ENCODE data around the gene IST1. TPM values are rescaled to one million over a fixed set of nuclear protein-coding genes. Genes with fewer than 3 reads are reported as not detected.
A peak's percentile ranks its signal among the peaks of the same experiment; 100 is the strongest.

The IST1 gene
- total RNA-seq, 1 experiment from 2014 or later = 206 TPM

DNA sequence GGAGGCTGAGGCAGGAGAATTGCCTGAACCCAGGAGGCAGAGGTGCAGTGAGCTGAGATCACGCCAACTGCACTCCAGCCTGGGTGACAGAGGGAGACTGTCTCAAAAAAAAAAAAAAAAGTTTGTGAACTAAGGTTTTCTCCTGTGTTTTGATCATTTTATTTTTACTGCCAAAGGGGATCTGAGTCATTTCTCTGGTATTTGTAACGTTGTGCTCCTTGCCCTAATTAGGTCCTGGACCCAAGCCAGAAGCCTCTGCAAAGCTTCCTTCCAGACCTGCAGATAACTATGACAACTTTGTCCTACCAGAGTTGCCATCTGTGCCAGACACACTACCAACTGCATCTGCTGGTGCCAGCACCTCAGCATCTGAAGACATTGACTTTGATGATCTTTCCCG is 32.1 kb downstream of the IST1 start:
- CTCF ChIA-PET = interaction anchor here (0.7 kb wide), 2 partner anchors 31 to 181 kb away, joined by 3 to 7 read pairs; no protein-coding TSS in a partner anchor
- no peak for TF ChIP-seq EZH2 (IDR thresholded peaks at IDR 0.05; ENCODE audit: borderline replicate concordance, low read depth, low read length, poor library complexity, severe bottlenecking)
- TF ChIP-seq, protein P1, sequence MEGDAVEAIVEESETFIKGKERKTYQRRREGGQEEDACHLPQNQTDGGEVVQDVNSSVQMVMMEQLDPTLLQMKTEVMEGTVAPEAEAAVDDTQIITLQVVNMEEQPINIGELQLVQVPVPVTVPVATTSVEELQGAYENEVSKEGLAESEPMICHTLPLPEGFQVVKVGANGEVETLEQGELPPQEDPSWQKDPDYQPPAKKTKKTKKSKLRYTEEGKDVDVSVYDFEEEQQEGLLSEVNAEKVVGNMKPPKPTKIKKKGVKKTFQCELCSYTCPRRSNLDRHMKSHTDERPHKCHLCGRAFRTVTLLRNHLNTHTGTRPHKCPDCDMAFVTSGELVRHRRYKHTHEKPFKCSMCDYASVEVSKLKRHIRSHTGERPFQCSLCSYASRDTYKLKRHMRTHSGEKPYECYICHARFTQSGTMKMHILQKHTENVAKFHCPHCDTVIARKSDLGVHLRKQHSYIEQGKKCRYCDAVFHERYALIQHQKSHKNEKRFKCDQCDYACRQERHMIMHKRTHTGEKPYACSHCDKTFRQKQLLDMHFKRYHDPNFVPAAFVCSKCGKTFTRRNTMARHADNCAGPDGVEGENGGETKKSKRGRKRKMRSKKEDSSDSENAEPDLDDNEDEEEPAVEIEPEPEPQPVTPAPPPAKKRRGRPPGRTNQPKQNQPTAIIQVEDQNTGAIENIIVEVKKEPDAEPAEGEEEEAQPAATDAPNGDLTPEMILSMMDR (conservative IDR thresholded peaks at IDR 0.05; ENCODE audit: low read depth, low read length) = no peak

DNA sequence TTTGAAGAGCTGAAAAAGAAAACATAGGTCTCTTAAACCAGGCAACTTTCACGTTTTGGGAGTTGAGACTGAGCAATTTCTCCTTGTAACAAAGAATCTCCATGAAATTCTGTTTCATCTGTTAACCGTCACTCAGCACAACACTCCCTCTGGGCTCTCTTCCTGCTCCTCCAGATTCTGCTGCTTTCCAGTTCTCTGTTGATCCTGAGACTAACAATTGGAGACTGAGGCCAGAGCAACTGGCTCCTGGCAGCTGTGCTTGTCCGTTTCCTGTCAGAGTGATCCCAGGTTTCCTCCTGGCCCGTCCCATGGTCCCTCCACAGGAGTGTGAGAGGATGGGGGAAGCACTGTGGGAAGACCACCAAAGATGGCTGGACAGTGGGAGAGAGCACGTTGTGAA is 32.5 kb downstream of the IST1 start:
- TF ChIP-seq EZH2 (IDR thresholded peaks at IDR 0.05; ENCODE audit: borderline replicate concordance, low read depth, low read length, poor library complexity, severe bottlenecking) = no peak
- TF ChIP-seq, protein P1 (conservative IDR thresholded peaks at IDR 0.05; ENCODE audit: low read depth, low read length) = no peak
- no peaks in the 10 kb centered on the region for H3K9me3 ChIP-seq (ENCODE audit: low read depth, low read length, poor library complexity, severe bottlenecking)
- ChIA-PET CTCF (interaction anchor here (0.7 kb wide), 1 partner anchor 31 kb away, joined by 3 read pairs; no protein-coding TSS in a partner anchor), POLR2A (ENCODE audit: low non-redundant PET) (no interaction called here)
- peaks cover 73% of the 10 kb centered on the region for H3K36me3 ChIP-seq (ENCODE audit: insufficient read depth, low read length, poor library complexity, severe bottlenecking)
- H3K4me1 ChIP-seq (ENCODE audit: insufficient read depth, low read length, poor library complexity, severe bottlenecking) = peaks cover 27% of the 10 kb centered on the region
- H3K27ac ChIP-seq (ENCODE audit: low read depth, low read length, poor library complexity, severe bottlenecking) = no peak overlapping the region
- DNase-seq (ENCODE audit: low spot score) = no peak
- intact Hi-C loops (cut with micrococcal nuclease; ENCODE audit: unreplicated experiment) = no loop called here
- BruUV-seq (replicated peaks) = no TSS peak
- no peak overlapping the region for H3K4me3 ChIP-seq (ENCODE audit: low read depth, low read length, poor library complexity, severe bottlenecking)
- no peaks in the 10 kb centered on the region for H3K27me3 ChIP-seq (replicated peaks; ENCODE audit: insufficient read depth, low read depth, low read length, poor library complexity)

More for the DNA sequence above, 32.1 kb downstream of the IST1 start:
- Histone ChIP-seq H3K27me3 (replicated peaks; ENCODE audit: insufficient read depth, low read depth, low read length, poor library complexity) (no peaks in the 10 kb centered on the region), H3K4me1 (ENCODE audit: insufficient read depth, low read length, poor library complexity, severe bottlenecking) (peaks cover 27% of the 10 kb centered on the region), H3K9me3 (ENCODE audit: low read depth, low read length, poor library complexity, severe bottlenecking) (no peaks in the 10 kb centered on the region), H3K36me3 (ENCODE audit: insufficient read depth, low read length, poor library complexity, severe bottlenecking) (peaks cover 77% of the 10 kb centered on the region), H3K4me3 (ENCODE audit: low read depth, low read length, poor library complexity, severe bottlenecking) (no peak overlapping the region), H3K27ac (ENCODE audit: low read depth, low read length, poor library complexity, severe bottlenecking) (no peak overlapping the region)
- no TSS peak for BruUV-seq (replicated peaks)
- intact Hi-C loops (cut with micrococcal nuclease; ENCODE audit: unreplicated experiment) = no loop called here
- peak; percentile 92 for DNase-seq (ENCODE audit: low spot score)
- POLR2A ChIA-PET (ENCODE audit: low non-redundant PET) = no interaction called here

DNA sequence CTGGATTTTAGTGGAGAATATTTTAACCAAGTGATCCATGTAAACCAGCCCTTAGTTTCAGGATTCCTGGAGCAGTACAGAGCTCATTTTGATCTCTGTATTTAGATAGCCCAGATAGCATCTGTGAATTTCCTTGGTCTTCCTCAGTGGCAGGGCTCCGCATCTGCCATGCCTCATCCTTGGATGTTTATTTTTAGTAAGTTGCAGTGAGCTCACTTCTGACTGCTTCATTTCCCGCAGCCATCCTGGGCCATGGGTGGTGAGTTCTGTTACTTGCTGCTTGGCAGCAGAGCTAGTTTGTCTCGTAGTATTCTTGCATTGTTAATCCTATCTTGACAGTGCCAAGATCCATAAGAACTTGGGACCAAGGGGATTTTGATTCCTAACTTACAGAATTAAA is 33.7 kb downstream of the IST1 start:
- no TSS peak for BruUV-seq (replicated peaks)
- H3K27me3 ChIP-seq (replicated peaks; ENCODE audit: insufficient read depth, low read depth, low read length, poor library complexity) = no peaks in the 10 kb centered on the region
- TF ChIP-seq, protein P1 (conservative IDR thresholded peaks at IDR 0.05; ENCODE audit: low read depth, low read length) = no peak
- TF ChIP-seq EZH2 (IDR thresholded peaks at IDR 0.05; ENCODE audit: borderline replicate concordance, low read depth, low read length, poor library complexity, severe bottlenecking) = no peak
- CTCF ChIA-PET = no interaction called here
- DNase-seq (ENCODE audit: low spot score) = no peak
- intact Hi-C loops (cut with micrococcal nuclease; ENCODE audit: unreplicated experiment) = no loop called here
- H3K27ac ChIP-seq (ENCODE audit: low read depth, low read length, poor library complexity, severe bottlenecking) = peak overlapping the region; percentile 15
- peaks cover 70% of the 10 kb centered on the region for H3K36me3 ChIP-seq (ENCODE audit: insufficient read depth, low read length, poor library complexity, severe bottlenecking)
- POLR2A ChIA-PET (ENCODE audit: low non-redundant PET) = interaction anchor here (0.6 kb wide), 1 partner anchor 225 kb away, joined by 3 read pairs; no protein-coding TSS in a partner anchor
- H3K9me3 ChIP-seq (ENCODE audit: low read depth, low read length, poor library complexity, severe bottlenecking) = no peaks in the 10 kb centered on the region
- peaks cover 27% of the 10 kb centered on the region for H3K4me1 ChIP-seq (ENCODE audit: insufficient read depth, low read length, poor library complexity, severe bottlenecking)
- no peak overlapping the region for H3K4me3 ChIP-seq (ENCODE audit: low read depth, low read length, poor library complexity, severe bottlenecking)

Measured in A673 (cell line).